GM23338 (cell line): Measurements from ENCODE around the gene LRBA. TPM values are rescaled to one million over a fixed set of nuclear protein-coding genes. Genes with fewer than 3 reads are reported as not detected.

Experiments
- ATAC-seq: fragments of 200-7000 bp; cut with Tn5 transposase; 3 replicates; pipeline ENCODE4 v1.9.1; 2020
- DNase-seq: peaks from one replicate; pipeline ENCODE4 v3.0.0-alpha.2; 2015; ENCODE audit warnings: low spot score
- H2AFZ ChIP-seq: fragments of 200-600 bp; sonication (generic); 2 replicates; pipeline ENCODE4 v1.8.0; 2016; ENCODE audit warnings: antibody characterized with exemption, mild to moderate bottlenecking, moderate library complexity
- H3F3A ChIP-seq: fragments of 200-600 bp; sonication (generic); replicated peaks from 2 replicates; pipeline ENCODE4 v1.8.0; 2017; ENCODE audit warnings: antibody characterized with exemption, mixed run types, low read depth
- H3K27ac ChIP-seq: fragments of 200-600 bp; sonication (generic); 2 replicates; pipeline ENCODE4 v1.6.1; 2016; ENCODE audit warnings: low read depth
- H3K27me3 ChIP-seq: fragments of 200-600 bp; sonication (generic); 2 replicates; pipeline ENCODE4 v1.8.0; 2016; ENCODE audit warnings: mild to moderate bottlenecking, mixed run types, moderate library complexity; ENCODE audit not compliant: insufficient read depth
- H3K36me3 ChIP-seq: fragments of 200-600 bp; sonication (generic); 2 replicates; pipeline ENCODE4 v1.8.0; 2016; ENCODE audit warnings: mild to moderate bottlenecking; ENCODE audit not compliant: insufficient read depth
- H3K4me1 ChIP-seq: fragments of 200-600 bp; sonication (generic); 2 replicates; pipeline ENCODE4 v1.8.0; 2016; ENCODE audit warnings: mild to moderate bottlenecking, moderate library complexity; ENCODE audit not compliant: insufficient read depth
- H3K4me2 ChIP-seq: fragments of 200-600 bp; sonication (generic); 2 replicates; pipeline ENCODE4 v1.7.1; 2017; ENCODE audit warnings: mixed run types
- H3K4me3 ChIP-seq: fragments of 200-600 bp; sonication (generic); 2 replicates; pipeline ENCODE4 v1.6.1; 2016; ENCODE audit warnings: mixed run types
- H3K79me2 ChIP-seq: fragments of 200-600 bp; sonication (generic); replicated peaks from 2 replicates; pipeline ENCODE4 v1.8.0; 2017; ENCODE audit warnings: mild to moderate bottlenecking; ENCODE audit not compliant: insufficient read depth
- H3K9me2 ChIP-seq: fragments of 200-600 bp; sonication (generic); 2 replicates; pipeline ENCODE4 v1.8.0; 2017; ENCODE audit not compliant: insufficient read depth
- H4K20me1 ChIP-seq: fragments of 200-600 bp; sonication (generic); replicated peaks from 2 replicates; pipeline ENCODE4 v1.8.0; 2017; ENCODE audit warnings: mild to moderate bottlenecking; ENCODE audit not compliant: insufficient read depth
- H3K27ac Mint-ChIP-seq: 2 replicates; pipeline ENCODE4 v1.8.0; 2020; ENCODE audit warnings: inconsistent platforms, mild to moderate bottlenecking, moderate library complexity, mixed read lengths
- H3K27me3 Mint-ChIP-seq: 3 replicates; pipeline ENCODE4 v1.8.0; 2022; ENCODE audit warnings: low read depth, mild to moderate bottlenecking, moderate library complexity, mixed read lengths, inconsistent platforms; ENCODE audit not compliant: insufficient read depth, poor library complexity
- H3K36me3 Mint-ChIP-seq: 3 replicates; pipeline ENCODE4 v1.8.0; 2021; ENCODE audit warnings: low read depth, mild to moderate bottlenecking, inconsistent platforms, moderate library complexity, mixed read lengths
- H3K4me1 Mint-ChIP-seq: 3 replicates; pipeline ENCODE4 v1.8.0; 2020; ENCODE audit warnings: mild to moderate bottlenecking, inconsistent platforms, mixed read lengths
- H3K4me3 Mint-ChIP-seq: 3 replicates; pipeline ENCODE4 v1.8.0; 2021; ENCODE audit warnings: moderate library complexity, mild to moderate bottlenecking, inconsistent platforms, mixed read lengths
- H3K9me3 Mint-ChIP-seq: 3 replicates; pipeline ENCODE4 v1.8.0; 2020; ENCODE audit warnings: moderate library complexity, mild to moderate bottlenecking, inconsistent platforms, mixed read lengths
- EZH2 ChIP-seq: fragments of 200-600 bp; sonication (generic); IDR thresholded peaks from one replicate; pipeline ENCODE4 v1.8.0; 2017; ENCODE audit warnings: antibody characterized with exemption, mild to moderate bottlenecking, low read depth; ENCODE audit not compliant: unreplicated experiment
- EZH2phosphoT487 ChIP-seq: fragments of 200-600 bp; sonication (generic); IDR thresholded peaks from one replicate; pipeline ENCODE4 v1.8.1; 2018; ENCODE audit warnings: antibody characterized with exemption; ENCODE audit not compliant: unreplicated experiment
- NANOG ChIP-seq: IDR thresholded peaks from 2 replicates; pipeline ENCODE4 v1.6.1; 2016; ENCODE audit warnings: antibody characterized with exemption, borderline replicate concordance
- POLR2AphosphoS5 ChIP-seq: IDR thresholded peaks from 2 replicates; pipeline ENCODE4 v1.6.1; 2016; ENCODE audit warnings: antibody characterized with exemption, low read depth
- REST ChIP-seq: IDR thresholded peaks from one replicate; pipeline ENCODE4 v1.6.1; 2018; ENCODE audit warnings: antibody characterized with exemption; ENCODE audit not compliant: unreplicated experiment
- ZNF331 ChIP-seq: fragments of 250-450 bp; sonication (Bioruptor Pico); IDR thresholded peaks from 2 replicates; pipeline ENCODE4 v1.5.0; 2020; ENCODE audit warnings: low read depth, mild to moderate bottlenecking, moderate library complexity
- ZNF462 ChIP-seq: fragments of 250-450 bp; sonication (Bioruptor Pico); IDR thresholded peaks from 2 replicates; pipeline ENCODE4 v1.5.0; 2020; ENCODE audit warnings: mild to moderate bottlenecking, moderate library complexity
- polyA plus RNA-seq: library from polyadenylated mRNA; unstranded; fragments of >200 nt; fragmentation: Nextera tagmentation; extraction: Ambion mirVana; gene quantifications from 2 replicates; pipeline ENCODE4 v1.2.1, GENCODE V29; 2016
- total RNA-seq: library from RNA; depleted of rRNA; stranded (reverse); fragments of >200 nt; shearing (Covaris generic); gene quantifications from 2 replicates; pipeline ENCODE4 v1.2.3, GENCODE V29; 2014
- TF ChIP-seq, protein P1 (sequence below): IDR thresholded peaks from 2 replicates; pipeline ENCODE4 v1.6.1; 2016; ENCODE audit warnings: antibody characterized with exemption
- TF ChIP-seq, protein P2 (sequence below), 2 experiments: fragments of 200-600 bp in 1 of 2; sonication (generic) in 1 of 2; conservative IDR thresholded peaks; 2 replicates each; pipeline versions ENCODE4 v1.5.1 to v1.6.1; 2016 to 2017; ENCODE audit warnings: antibody characterized with exemption in 2 of 2, low read depth in 2 of 2, mild to moderate bottlenecking in 2 of 2, moderate library complexity in 1 of 2

LRBA gene
- total and polyA plus RNA-seq, 2 experiments from 2014 or later: 23.3 to 126 TPM

DNA sequence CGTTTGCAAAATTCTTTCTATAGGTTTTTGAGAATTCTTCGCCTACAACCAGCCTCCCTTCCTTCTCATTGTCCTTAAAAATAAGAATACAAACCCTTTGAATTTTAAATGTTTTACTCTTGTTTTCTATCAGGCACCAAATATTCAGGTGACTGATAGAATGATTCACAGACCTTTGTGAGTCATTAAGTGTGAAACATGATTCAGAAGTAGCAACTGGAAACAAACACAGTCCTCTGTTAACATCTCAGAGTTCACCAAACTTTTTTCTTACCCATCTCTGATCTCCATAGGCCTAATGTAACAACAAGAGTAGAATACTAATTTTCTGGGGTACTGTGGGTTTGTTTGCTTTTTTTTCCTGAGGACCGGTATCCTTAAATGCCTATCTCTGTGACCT lies 496.5 kb downstream of the LRBA start:
- no peaks in the 10 kb centered on the region for H3K9me3 Mint-ChIP-seq

More for the DNA sequence above, 496.5 kb downstream of the LRBA start:
- no peak overlapping the region for H3K4me3 Mint-ChIP-seq
- H3K27me3 Mint-ChIP-seq: no peaks in the 10 kb centered on the region
- TF ChIP-seq, protein P1, sequence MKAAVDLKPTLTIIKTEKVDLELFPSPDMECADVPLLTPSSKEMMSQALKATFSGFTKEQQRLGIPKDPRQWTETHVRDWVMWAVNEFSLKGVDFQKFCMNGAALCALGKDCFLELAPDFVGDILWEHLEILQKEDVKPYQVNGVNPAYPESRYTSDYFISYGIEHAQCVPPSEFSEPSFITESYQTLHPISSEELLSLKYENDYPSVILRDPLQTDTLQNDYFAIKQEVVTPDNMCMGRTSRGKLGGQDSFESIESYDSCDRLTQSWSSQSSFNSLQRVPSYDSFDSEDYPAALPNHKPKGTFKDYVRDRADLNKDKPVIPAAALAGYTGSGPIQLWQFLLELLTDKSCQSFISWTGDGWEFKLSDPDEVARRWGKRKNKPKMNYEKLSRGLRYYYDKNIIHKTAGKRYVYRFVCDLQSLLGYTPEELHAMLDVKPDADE: no peak
- TF ChIP-seq NANOG: no peak
- TF ChIP-seq POLR2AphosphoS5: no peak
- no peak for TF ChIP-seq REST
- no peak for TF ChIP-seq EZH2
- TF ChIP-seq, protein P2, sequence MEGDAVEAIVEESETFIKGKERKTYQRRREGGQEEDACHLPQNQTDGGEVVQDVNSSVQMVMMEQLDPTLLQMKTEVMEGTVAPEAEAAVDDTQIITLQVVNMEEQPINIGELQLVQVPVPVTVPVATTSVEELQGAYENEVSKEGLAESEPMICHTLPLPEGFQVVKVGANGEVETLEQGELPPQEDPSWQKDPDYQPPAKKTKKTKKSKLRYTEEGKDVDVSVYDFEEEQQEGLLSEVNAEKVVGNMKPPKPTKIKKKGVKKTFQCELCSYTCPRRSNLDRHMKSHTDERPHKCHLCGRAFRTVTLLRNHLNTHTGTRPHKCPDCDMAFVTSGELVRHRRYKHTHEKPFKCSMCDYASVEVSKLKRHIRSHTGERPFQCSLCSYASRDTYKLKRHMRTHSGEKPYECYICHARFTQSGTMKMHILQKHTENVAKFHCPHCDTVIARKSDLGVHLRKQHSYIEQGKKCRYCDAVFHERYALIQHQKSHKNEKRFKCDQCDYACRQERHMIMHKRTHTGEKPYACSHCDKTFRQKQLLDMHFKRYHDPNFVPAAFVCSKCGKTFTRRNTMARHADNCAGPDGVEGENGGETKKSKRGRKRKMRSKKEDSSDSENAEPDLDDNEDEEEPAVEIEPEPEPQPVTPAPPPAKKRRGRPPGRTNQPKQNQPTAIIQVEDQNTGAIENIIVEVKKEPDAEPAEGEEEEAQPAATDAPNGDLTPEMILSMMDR (conservative IDR thresholded peaks at IDR 0.05; ENCODE audit: low read depth in 2 of 2): no peak
- no peak for TF ChIP-seq ZNF462 (CRISPR knock-in tag)
- TF ChIP-seq EZH2phosphoT487: no peak
- no peak for TF ChIP-seq ZNF331
- H4K20me1 ChIP-seq: no peaks in the 10 kb centered on the region
- H3K36me3 ChIP-seq: no peaks in the 10 kb centered on the region
- H3K4me2 ChIP-seq: no peak overlapping the region
- no peaks in the 10 kb centered on the region for H3K9me2 ChIP-seq
- no peaks in the 10 kb centered on the region for H3K79me2 ChIP-seq
- peaks cover 10% of the 10 kb centered on the region for H3K4me1 Mint-ChIP-seq
- ATAC-seq (no peak), DNase-seq (no peak)
- no peak overlapping the region for H3K4me3 ChIP-seq
- H3K4me1 ChIP-seq: 0 out of 2 replicates have a peak, but pooled peaks cover 5% of the 10 kb centered on the region
- no peak overlapping the region for H2AFZ ChIP-seq
- H3K27ac Mint-ChIP-seq: peak overlapping the region; percentile 81; the same call in 1 of the 2 replicates
- H3K27me3 ChIP-seq: no peaks in the 10 kb centered on the region
- no peak overlapping the region for H3K27ac ChIP-seq
- no peaks in the 10 kb centered on the region for H3F3A ChIP-seq
- no peaks in the 10 kb centered on the region for H3K36me3 Mint-ChIP-seq
